GM10248 (cell line): Measurements from ENCODE around the gene ZNF574.
"Not testable (repeated sequence)": the region's sequence is repeated elsewhere in the genome, so short reads cannot be mapped to it uniquely, and the experiment has no call there.

ENCODE experiments used
- CTCF ChIA-PET: fragments of 300-600 bp; sonication (Branson Sonifier 250); formaldehyde crosslinking; extraction: SDS; loops from one replicate; lab custom pipeline; 2021; ENCODE audit warnings: antibody characterized with exemption; lab: Yijun Ruan, JAX
- POLR2A ChIA-PET: fragments of 350-650 bp; sonication (Branson Sonifier 250); formaldehyde crosslinking; extraction: SDS; loops from one replicate; lab custom pipeline; 2020; ENCODE audit warnings: antibody characterized with exemption; lab: Yijun Ruan, JAX
- DNase-seq: peaks from one replicate; pipeline ENCODE4 v3.0.0; 2012; ENCODE audit errors: extremely low spot score
- CTCF ChIP-seq: IDR thresholded peaks from 2 replicates; pipeline ENCODE4 v1.5.1; 2012; ENCODE audit warnings: mild to moderate bottlenecking, low read depth; ENCODE audit errors: extremely low read depth, missing control alignments, control extremely low read depth

ZNF574 gene

GRCh38 chr19:42034640-42035391 is 41.1 kb upstream of the ZNF574 start:
- peak; percentile 86 for DNase-seq
- POLR2A ChIA-PET, result not testable (repeated sequence)
- TF ChIP-seq CTCF, result peak; percentile 93
- CTCF ChIA-PET, result interaction anchor here (0.6 to 2.3 kb wide), 25 partner anchors 8 to 281 kb away, joined by 3 to 26 read pairs (median 4); partner anchors contain the start of gene PAFAH1B3

GRCh38 chr19:42037649-42038048 is 38.3 kb upstream of the ZNF574 start:
- ChIA-PET CTCF (interaction anchor here (1.0 to 2.4 kb wide), 5 partner anchors 9 to 284 kb away, joined by 3 to 13 read pairs (median 4); no protein-coding TSS in a partner anchor), POLR2A (interaction anchor here (0.5 kb wide), 1 partner anchor 36 kb away, joined by 4 read pairs; no protein-coding TSS in a partner anchor)
- no peak for TF ChIP-seq CTCF
- DNase-seq, result no peak

DNA sequence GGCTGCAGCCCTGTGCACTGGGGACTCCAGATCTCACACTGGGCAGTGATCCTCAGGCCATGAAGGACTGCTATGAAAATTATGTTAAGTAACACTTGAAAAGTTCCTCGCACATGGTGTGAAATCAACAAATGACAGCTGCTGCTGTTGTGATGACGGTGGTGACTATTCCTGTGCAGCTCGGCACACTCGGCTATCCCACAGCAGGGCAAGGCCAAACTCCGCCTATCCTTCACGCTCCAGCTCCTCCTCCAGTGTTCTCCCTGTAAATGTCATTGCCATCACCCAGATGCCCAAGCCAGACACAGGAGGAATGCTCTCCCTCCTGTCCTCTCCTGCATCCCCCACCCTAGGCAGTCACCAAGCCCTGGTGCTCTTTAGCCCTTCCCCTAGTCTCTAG is 37.3 kb upstream of the ZNF574 start:
- ChIA-PET CTCF (interaction anchor here (1.5 to 2.4 kb wide), 2 partner anchors 10 to 285 kb away, joined by 4 to 13 read pairs; no protein-coding TSS in a partner anchor), POLR2A (no interaction called here)
- TF ChIP-seq CTCF, result no peak
- DNase-seq, result no peak

DNA sequence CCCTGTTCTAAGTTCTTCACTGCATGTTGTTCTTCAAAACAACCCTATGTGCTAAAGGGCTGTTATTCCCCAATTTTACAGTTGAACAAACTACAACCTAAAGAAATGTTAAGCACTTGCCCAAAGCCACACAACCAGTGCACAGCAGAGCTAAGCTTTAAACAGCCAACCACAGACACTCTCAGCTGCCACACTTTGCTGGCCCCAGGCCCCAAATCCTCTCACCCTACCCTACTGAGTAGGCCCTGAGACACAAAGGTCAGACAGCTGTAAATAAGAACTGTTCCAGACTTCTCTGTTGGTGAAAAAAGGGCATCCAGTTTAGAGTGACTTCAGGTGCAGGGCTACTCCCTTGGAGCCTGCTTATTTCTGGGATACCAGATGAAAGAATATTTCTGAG is 35.9 kb upstream of the ZNF574 start:
- DNase-seq, result no peak
- no peak for TF ChIP-seq CTCF
- ChIA-PET CTCF (interaction anchor here (1.2 to 1.7 kb wide), 3 partner anchors 9 to 13 kb away, joined by 3 read pairs; no protein-coding TSS in a partner anchor), POLR2A (no interaction called here)

DNA sequence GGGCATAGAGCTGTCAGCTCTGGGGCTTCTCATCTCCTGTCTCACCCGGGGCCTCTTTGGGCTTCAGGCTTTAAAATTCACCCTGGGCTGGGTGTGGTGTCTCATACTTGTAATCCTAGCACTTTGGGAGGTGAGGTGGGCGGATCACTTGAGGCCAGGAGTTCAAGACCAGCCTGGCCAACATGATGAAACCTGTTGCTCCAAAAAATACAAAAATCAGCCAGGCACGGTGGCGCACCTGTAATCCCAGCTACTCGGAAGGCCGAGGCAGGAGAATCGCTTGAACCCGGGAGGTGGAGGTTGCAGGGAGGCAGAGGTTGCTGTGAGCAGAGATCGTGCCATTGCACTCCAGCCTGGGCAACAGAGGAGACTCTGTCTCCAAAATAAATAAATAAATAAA is 35.5 kb upstream of the ZNF574 start:
- POLR2A ChIA-PET, DNase-seq: not testable (repeated sequence)
- CTCF ChIA-PET, result interaction anchor here (1.2 to 1.7 kb wide), 3 partner anchors 10 to 13 kb away, joined by 3 read pairs; no protein-coding TSS in a partner anchor

- ChIA-PET POLR2A (no interaction called here), CTCF (interaction anchor here (1.3 to 1.9 kb wide), 3 partner anchors 8 to 336 kb away, joined by 3 to 6 read pairs (median 5); no protein-coding TSS in a partner anchor)
- no peak for TF ChIP-seq CTCF
- no peak for DNase-seq
Measured at GRCh38 chr19:42042455-42043170, 33.4 kb upstream of the ZNF574 start.

GRCh38 chr19:42045575-42045974 is 30.4 kb upstream of the ZNF574 start:
- CTCF ChIA-PET, result interaction anchor here (1.2 to 3.5 kb wide), 2 partner anchors 11 to 15 kb away, joined by 3 to 19 read pairs; no protein-coding TSS in a partner anchor
- POLR2A ChIA-PET, result interaction anchor here (0.5 kb wide), 1 partner anchor 323 kb away, joined by 4 read pairs; no protein-coding TSS in a partner anchor
- no peak for TF ChIP-seq CTCF
- DNase-seq, result no peak
